NCI-H2171 treated with DMSO at 0.1 percent for 48 hours (cell line): Measurements from ENCODE around the gene ZDHHC21.

Experiments
- DNase-seq: peaks from one replicate; lab custom pipeline; 2025; lab: John Stamatoyannopoulos, UW

The ZDHHC21 gene

DNA sequence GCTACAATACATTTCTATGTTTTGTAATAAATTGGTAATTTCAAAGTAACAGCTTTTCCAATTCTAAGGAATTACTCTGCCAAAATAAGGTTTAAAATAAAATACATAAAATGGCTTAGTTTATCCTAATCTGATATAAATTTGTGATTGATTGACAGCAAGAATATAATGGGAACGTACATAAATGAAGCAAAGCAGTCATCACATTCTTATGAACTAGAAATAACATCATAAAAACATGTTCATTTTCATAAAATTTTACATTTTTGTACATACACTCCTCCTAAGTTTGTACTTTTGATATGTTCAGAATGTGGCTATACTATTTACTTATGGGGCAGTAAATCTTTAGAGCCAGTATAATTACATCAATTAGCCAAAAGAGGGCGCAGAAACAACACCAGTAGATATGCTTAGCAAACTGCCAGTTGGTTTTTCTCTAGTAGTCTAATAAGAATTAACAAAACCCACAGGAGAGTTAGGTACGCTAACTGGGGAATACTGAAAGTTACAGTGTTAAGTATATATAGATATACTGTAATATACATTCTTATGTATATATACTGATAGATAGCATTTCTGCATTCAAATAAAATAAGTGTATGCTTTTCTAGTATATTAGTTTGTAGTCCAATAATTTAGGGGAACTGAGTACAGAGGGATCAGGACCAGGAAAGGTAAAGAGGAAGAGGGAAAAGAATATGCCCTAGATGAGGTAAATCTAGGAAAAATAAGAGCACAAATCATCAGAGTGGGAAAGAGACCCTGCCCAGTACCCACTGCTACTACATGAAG lies 76.8 kb downstream of the ZDHHC21 start:
- DNase-seq = peak; percentile 57

DNA sequence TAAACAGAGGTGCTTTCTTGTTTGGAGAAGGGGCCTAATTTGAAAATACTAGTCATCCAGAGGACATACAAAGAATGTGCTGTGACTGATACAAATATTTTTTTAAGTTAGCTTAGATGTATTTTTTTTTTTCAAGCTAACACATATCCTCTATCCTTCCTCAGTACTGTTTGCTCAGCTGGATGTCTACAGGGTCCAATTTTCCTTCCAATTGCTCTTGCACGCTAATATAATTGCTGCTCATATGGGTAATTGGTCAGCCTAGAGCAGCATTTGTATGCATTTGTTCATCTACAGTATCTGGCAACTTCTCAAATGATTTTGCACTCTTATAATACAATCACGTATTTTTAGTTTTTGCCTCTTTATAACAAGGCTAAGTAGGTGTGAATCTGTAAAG lies 84.7 kb downstream of the ZDHHC21 start:
- no peak for DNase-seq

DNA sequence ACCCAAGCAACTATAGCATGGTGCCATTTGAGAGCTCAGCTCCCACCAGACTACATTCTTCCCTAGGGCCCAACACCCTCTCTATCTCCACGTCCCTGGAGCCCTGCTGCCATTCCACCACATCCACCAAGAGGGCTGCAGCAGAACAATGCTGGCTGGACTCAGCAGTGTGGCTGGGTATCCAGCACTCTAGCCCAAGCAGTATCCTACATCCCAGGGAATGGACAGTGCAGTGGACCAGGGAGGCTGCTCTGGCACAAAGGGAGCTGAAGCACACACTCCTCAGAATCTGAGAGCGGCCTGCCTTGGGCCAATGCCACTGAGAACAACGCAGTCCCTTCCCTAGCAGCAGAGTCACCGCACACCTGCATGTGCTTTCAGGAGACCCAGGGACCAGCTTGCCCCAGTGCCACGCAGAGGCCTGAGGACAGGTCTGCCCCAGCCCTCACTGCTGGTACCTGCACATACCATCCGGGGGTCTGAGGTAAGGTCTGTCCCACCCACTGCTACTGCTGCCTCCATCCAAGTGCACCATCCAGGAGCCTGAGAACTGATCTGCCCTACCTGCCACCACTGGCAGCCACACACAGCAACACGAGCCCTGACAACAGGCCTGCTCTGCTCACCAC lies 95.9 kb downstream of the ZDHHC21 start:
- DNase-seq = no peak

DNA sequence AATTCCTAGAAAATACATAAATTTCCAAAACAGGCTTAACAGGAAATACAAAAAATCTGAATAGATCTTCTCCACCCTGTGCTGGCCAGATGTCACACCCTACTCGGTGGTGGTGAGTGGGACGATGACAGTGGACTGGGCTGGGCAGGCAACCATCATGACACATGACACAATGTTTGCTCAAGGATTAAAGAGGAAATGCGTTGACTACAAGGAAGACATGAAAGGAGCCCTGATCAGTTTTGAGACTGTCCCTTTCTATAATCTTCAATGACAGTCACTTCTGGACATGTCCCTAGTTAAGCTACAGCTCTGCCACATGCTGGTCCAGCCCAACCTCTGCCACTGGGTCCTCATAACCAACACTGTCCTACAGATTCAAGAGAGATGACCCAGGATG lies 99.8 kb downstream of the ZDHHC21 start:
- no peak for DNase-seq

DNA sequence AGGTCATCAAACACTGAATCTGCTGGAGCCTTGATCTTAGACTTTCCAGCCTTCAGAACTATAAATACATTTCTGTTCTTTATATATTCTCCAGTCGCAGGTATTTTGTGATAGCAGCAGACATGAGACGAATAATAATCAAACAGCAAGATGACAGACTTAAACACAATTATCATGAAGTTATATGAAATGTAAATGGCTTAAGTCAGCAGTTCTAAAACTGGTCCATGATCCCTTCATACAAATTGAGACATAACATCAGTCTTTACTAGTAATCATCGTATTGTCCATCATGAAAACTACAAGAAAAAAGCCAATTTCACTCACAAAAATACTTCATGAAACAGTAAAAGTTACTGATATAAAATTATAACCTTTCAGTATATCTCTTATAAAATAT lies 101.8 kb downstream of the ZDHHC21 start:
- no peak for DNase-seq

DNA sequence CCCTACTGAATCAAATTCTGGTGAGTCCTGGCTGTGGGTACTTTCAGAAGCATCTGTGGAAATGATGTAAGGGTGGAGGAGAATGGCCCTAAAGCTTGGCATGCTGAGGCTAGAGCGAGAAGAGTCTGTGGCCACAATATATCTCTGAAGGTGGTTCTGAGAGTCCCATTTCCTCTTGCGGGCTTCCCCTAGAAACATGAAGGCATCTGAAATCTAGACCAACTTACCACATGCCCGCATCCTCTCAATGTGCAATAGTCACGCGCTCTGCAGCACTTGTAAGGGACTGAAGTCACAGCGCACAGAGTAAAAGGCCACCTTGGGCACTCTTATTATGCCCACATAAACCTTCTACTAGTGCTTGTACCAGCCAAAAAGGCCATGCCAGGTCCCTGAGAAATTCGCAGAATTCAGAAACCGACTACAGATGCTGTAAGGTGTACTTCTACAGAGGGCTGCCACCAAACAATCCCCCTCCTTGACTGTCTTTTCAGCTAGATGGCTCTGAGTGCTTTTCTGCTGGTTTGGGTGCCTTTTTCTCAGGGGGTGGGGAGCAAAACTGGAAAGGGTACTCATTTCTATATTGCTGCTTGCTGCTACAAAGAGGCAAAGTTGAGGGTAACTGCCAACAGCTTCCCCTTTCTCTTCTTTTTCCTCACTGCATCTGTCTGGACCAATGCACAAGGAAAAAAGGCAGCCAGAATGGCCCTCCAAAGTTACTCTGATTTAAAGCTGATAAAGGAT lies 107.3 kb downstream of the ZDHHC21 start:
- no peak for DNase-seq

DNA sequence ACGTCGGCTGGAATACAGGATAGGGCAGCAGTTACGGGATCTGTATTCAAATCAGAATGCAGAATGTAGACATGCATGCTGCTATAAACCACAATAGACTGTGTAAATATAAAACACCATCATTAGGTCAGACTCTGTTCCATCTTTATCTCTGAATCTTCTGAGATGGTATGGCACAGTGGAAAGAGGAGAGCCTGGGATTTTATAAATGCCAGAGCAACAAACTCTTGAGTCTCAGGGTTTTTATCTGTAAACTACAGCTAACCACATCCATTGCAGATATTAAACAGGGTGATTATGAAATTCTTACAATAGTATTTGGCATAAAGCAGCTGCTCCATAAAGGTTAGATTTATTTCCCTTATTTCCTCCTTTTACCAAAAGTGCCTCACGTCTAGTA lies 108.7 kb downstream of the ZDHHC21 start:
- no peak for DNase-seq

DNA sequence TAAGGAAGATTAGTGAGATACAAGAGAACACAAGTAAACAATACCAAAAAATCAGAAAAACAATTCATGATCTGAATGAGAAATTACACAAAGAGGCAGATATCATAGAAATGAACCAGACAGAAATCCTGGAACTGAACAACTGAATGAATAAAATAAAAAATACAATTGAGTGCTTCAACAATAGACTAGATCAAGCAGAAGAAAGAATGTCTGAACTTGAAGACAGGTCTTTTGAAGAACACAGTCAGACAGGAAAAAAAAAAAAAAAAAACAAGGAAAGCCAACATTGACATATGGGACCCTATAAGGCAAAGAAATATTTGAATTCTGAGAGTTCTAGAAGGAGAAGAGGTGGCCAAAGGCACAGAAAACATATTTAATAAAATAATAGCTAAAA lies 115.2 kb downstream of the ZDHHC21 start:
- DNase-seq = no peak

DNA sequence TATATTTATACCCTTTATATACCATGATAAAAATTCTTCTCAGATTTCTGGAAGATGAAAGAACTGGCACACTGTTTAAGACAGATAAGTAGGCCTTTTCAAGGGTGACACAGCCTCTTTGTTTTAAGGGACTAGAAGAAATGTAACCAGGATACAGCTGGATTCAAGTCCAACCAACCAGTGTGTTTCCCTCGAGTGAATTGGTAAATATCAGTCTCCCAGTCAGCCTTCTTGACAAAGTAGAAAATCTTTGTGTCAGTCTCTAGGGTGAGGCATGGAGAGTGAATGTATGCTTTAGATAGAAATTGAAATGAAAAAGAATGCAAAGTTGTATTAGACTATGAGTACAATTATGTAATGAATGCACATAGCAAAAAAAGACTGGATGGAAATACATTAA lies 119.1 kb downstream of the ZDHHC21 start:
- DNase-seq = no peak

DNA sequence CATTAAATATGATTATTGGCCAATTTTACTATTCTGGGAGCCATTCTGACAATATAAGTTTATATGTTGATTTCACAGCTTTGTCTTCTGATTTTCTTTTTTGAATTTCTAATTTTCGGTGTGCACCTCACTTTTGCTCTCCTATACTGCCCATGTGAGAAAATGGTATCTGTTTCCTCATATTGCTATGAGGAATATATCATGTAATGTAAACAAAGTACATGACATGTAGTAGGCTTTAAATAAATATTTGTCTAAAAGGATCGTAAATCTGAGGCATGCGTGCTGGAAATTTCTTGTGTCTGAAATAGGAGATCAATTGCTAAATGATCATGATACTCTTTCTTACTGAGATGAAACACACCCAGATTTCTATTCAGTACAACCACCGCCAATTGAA lies 119.9 kb downstream of the ZDHHC21 start:
- DNase-seq = no peak

DNA sequence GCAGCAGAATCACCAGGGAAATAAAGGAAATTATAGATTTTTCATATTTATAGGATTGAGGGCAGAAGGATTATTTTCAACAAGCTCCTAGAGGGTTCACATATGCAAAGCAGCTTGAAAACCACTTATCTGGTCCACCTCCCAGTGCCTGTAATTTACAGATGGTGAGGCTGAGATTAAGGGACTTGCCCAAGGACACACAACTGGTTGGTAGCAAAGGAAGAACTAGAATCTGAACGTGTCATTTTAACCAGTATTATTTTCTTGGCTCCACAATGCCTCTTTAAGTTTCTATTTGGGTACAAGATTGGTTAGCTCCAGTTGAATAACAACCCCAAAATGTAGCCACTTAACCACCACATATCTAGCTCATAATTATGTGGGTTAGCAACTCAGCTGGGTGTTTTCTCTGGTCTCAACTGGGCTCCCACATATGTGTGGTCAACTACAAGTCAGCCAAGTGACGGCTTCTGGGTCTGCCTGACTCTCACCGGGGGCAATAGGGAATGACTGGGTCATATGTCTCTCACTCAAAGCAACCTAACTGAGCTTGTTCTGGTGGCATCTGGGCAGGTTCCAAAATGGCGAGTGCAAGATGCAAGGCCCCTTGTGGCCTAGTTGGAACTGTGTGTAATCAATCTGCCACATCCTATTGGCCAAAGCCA lies 127.7 kb downstream of the ZDHHC21 start:
- DNase-seq = no peak

DNA sequence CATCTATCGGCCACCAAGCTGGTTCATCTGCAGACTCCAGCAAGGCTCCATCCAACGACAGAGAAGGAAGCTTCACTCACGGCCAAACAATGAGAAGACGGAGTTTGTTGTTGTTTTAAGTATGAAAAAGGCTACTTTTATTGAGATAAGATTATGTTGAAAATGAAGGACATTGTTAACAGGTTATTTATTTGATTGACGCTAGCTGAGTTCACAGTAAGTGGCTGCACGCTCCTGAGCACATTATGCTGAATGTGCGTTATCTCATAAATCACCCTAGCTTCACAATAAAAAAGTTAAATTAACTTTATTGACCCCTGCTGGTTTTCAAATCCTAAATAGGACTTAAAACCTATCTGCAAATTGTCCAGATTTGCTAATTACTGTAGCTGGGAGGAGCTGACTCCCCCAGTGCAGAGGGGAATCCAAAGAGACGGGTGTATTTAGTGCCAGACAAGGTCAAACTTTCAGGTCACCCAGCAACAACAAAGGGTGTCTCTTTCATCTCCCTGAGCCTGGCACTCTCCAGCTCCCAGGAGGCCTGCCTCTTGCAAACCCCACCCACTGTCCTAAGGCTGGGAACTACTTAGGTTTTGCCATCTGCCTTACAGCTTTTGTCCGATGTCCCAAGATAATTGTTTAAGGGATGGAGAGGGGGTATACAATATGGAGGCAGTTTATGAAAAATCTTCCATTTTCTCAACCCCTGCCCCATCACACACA lies 129.2 kb downstream of the ZDHHC21 start:
- DNase-seq = peak; percentile 74

DNA sequence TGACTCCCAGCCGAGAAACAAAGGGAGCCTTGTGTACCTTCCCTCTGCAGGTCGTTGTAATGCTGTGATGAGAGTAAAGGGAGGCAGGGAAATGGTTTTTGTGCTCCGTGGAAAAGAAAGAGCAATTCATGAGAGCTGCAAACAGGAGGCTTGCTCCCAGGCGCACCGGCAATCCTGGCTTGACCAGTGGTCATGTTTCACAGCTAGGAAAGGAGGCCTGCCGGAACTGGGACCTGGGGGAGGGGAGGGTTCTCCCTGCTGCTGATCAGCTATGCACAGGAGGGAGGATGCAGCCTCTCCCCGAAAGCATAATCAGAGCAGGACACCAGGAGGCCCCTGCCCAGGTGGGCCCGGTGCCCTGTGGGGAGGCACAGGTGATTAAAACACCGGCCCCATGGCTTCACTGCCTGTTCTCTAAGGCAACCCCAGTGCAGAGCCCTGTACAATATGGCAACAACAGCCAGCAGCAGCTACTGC lies 131.3 kb downstream of the ZDHHC21 start:
- no peak for DNase-seq
